Heart left ventricle (tissue), 13 donors: ENCODE data around the gene GMPR.

Experiments used
- CTCF ChIP-seq, 12 donors: fragments of 200-600 bp; sonication (generic) in 4 of 12; IDR thresholded peaks; one replicate each; pipeline versions ENCODE4 v1.5.0 to v1.8.0; 2018 to 2022; ENCODE audit warnings: antibody characterized with exemption in 12 of 12, mild to moderate bottlenecking in 5 of 12
- POLR2A ChIP-seq, 2 donors: fragments of 450-650 bp; IDR thresholded peaks; one replicate each; pipeline ENCODE4 v1.6.1; 2017; ENCODE audit warnings: antibody characterized with exemption in 2 of 2, mild to moderate bottlenecking in 2 of 2, moderate library complexity in 2 of 2
- donor health status: ischemic (EF 13 %, LVEDD 7.1; RV severe dilation, severe dysfunction).
- donor health status: DM: no; HTN: yes; CAD: no.
- donor health status: DM: no; HTN: no; CAD: no.
- donor health status: ischemic (EF 25% LVEDD 6.9; RV normal size, moderate dysfunction).
- donor health status: ischemic (EF 25% LVEDD 5.7; RV mildly dilated, moderate dysfunction).
- donor health status: ischemic (EF 35%, LVEDD 5.7; RV mildly dilated, moderate dysfunction).
- donor health status: nonischemic (EF 11% LVEDD 7.7; RV severe dilation, severe dysfunction).
- donor health status: DM: yes; HTN: yes; CAD: no.
- donor health status: PGD.
- donor health status: ischemic (EF 29% LVEDD 5.4; RV normal size, mild dysfunction).
- donor health status: nonischemic (EF 23%, LVEDD 6.1; RV moderate dilation, normal function).

GRCh38 chr6:16282370-16282769 lies 44.0 kb downstream of the GMPR start:
- no peak for TF ChIP-seq CTCF (IDR thresholded peaks at IDR 0.05)
- no peak for TF ChIP-seq POLR2A (IDR thresholded peaks at IDR 0.05)
